Measurements from ENCODE around the gene DCAF5. TPM values are rescaled to one million over a fixed set of nuclear protein-coding genes. Genes with fewer than 3 reads are reported as not detected.

DCAF5 gene
- total RNA-seq: 10.3 and 15.7 TPM in 2 replicates

DNA sequence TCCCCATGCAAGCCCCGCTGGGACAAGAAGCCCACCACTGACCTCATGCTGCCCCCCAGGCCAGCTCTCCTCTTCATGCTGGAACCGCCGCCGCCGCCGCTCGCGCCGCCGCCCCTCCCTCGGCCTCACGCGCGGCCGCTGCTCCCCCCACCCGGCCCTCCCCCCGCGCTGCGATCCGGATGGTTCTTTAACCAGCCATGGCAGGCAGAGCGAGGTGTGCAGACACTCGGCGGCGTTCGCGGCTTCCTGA, at the start of gene DCAF5:
Gene DCAF5, minus strand, starts transcription at position 218 of the 250 bp plus-strand sequence. Its CDS starts 141 bp downstream, at position 77.

GRCh38 chr14:69191340-69192111, 38.6 kb upstream of the DCAF5 start, which contains the start of gene EXD2:
Gene EXD2 (plus strand): TSS chr14:69191498. CDS start chr14:69209471, 17,973 bp downstream.

Other genes with a start within 250 kb of the DCAF5 start
- 257 and 552 TPM in 2 replicates for gene ACTN1, start 173.8 kb downstream of the DCAF5 start, total RNA-seq
- 16.4 and 20.0 TPM in 2 replicates for gene EXD2, start 38.4 kb upstream of the DCAF5 start, total RNA-seq
- 0.19 and 0.36 TPM in 2 replicates for gene GALNT16, start 107.0 kb upstream of the DCAF5 start, total RNA-seq
- gene ERH, start 245.2 kb upstream of the DCAF5 start, total RNA-seq: 216 and 360 TPM in 2 replicates
- gene SLC39A9, start 245.6 kb upstream of the DCAF5 start, total RNA-seq: 86.3 and 91.2 TPM in 2 replicates

All from endothelial cell of coronary artery (primary cell).